ENCODE results near the gene RPS21. TPM values are rescaled to one million over a fixed set of nuclear protein-coding genes. Genes with fewer than 3 reads are reported as not detected.

The RPS21 gene
- total and polyA plus RNA-seq, 2 of the 4 experiments (the other 2 are of a cell fraction) = 2,710 to 4,298 TPM

GRCh38 chr20:62433658-62434497, 47.0 kb downstream of the RPS21 start (continued):
- no peak for TF ChIP-seq POLR2A (IDR thresholded peaks at IDR 0.05; ENCODE audit: low read depth, low read length)

GRCh38 chr20:62436692-62437091, 49.8 kb downstream of the RPS21 start:
- Histone ChIP-seq H2AK5ac (ENCODE audit: low read depth, low read length) (no peak overlapping the region), H2BK5ac (ENCODE audit: low read depth, low read length, poor library complexity, severe bottlenecking) (no peak overlapping the region), H2AK9ac (replicated peaks; ENCODE audit: low read depth, low read length, poor library complexity) (no peak overlapping the region), H2BK20ac (ENCODE audit: low read depth, low read length) (no peak overlapping the region; the same call in 1 of the 2 replicates), H3K18ac (ENCODE audit: low read depth, low read length) (no peak overlapping the region), H4K91ac (ENCODE audit: insufficient read depth, low read depth, low read length) (no peak overlapping the region), H3K4ac (ENCODE audit: low read depth, low read length) (no peak overlapping the region), H4K5ac (ENCODE audit: low read depth, low read length) (no peak overlapping the region), H3K56ac (ENCODE audit: extremely low read depth, insufficient read depth, low read length) (no peak overlapping the region), H4K8ac (ENCODE audit: low read depth in 2 of 2, low read length in 2 of 2) (no peak overlapping the region), H3K79me1 (ENCODE audit: low read depth in 1 of 2, low read length in 2 of 2) (no peaks in the 10 kb centered on the region), H3K27ac (ENCODE audit: insufficient read depth, low read length) (no peak overlapping the region), H3K4me3 (ENCODE audit: insufficient read depth, low read depth, low read length) (no peak overlapping the region), H3K4me2 (ENCODE audit: low read depth, low read length) (no peak overlapping the region), H3K14ac (replicated peaks; ENCODE audit: low read depth, low read length) (no peak overlapping the region), H3K23ac (ENCODE audit: low read depth, low read length) (no peak overlapping the region), H2BK120ac (ENCODE audit: low read depth, low read length) (0 out of 2 replicates have a peak overlapping the region, but pooled peaks have one; percentile 32), H2BK15ac (ENCODE audit: low read depth, low read length) (no peak overlapping the region), H3K36me3 (ENCODE audit: control insufficient read depth, insufficient read depth, low read length) (no peaks in the 10 kb centered on the region), H3K9me3 (ENCODE audit: control insufficient read depth, insufficient read depth, low read length) (peaks cover 7% of the 10 kb centered on the region), H3K9me1 (ENCODE audit: insufficient read depth, low read length) (no peaks in the 10 kb centered on the region; the same call in 1 of the 2 replicates), H3K9ac (ENCODE audit: low read depth, low read length) (no peak overlapping the region), H3K4me1 (ENCODE audit: control insufficient read depth, insufficient read depth, low read length) (peaks cover 8% of the 10 kb centered on the region; the same call in 1 of the 2 replicates), H3K27me3 (ENCODE audit: control insufficient read depth, insufficient read depth, low read length) (peaks cover 80% of the 10 kb centered on the region), H2AFZ (replicated peaks; ENCODE audit: low read length, poor library complexity) (no peak overlapping the region), H4K20me1 (ENCODE audit: insufficient read depth, low read length) (no peaks in the 10 kb centered on the region)
- ChIA-PET POLR2A (ENCODE audit: unreplicated experiment) (no interaction called here), CTCF (no interaction called here)
- DNase-seq = no peak
- dilution Hi-C loops (cut with HindIII; ENCODE audit: low sequenced_read_pairs, unreplicated experiment) = no loop called here
- 79% methylated on average over 3 of the region's 3 CpGs; no CpG with 5 or more reads in 1 of the 2 experiments for WGBS, 2 experiments (ENCODE audit: extremely low coverage in 2 of 2, insufficient read length in 1 of 2)
- in situ Hi-C loops (cut with MboI; ENCODE audit: low sequenced_read_pairs) = no loop called here
- intact Hi-C loops (cut with micrococcal nuclease) = no loop called here
- no peak for ATAC-seq (ENCODE audit: low read depth)
- TF ChIP-seq NFE2L2 (IDR thresholded peaks at IDR 0.05; ENCODE audit: low read depth, low read length) = no peak
- TF ChIP-seq BHLHE40 (IDR thresholded peaks at IDR 0.05; ENCODE audit: low read depth, low read length) = no peak
- TF ChIP-seq POLR2A (IDR thresholded peaks at IDR 0.05; ENCODE audit: low read depth, low read length) = no peak
- no peak for TF ChIP-seq SMC3 (IDR thresholded peaks at IDR 0.05; ENCODE audit: low read depth, low read length)
- TF ChIP-seq CTCF (conservative IDR thresholded peaks at IDR 0.05; ENCODE audit: low read depth, low read length) = no peak
- no peak for TF ChIP-seq MAZ (IDR thresholded peaks at IDR 0.05; ENCODE audit: borderline replicate concordance, low read depth, low read length)
- TF ChIP-seq CHD1 (IDR thresholded peaks at IDR 0.05; ENCODE audit: low read depth, low read length) = no peak
- no peak for TF ChIP-seq CEBPB (IDR thresholded peaks at IDR 0.05; ENCODE audit: low read depth, low read length)
- TF ChIP-seq FOS (IDR thresholded peaks at IDR 0.05; ENCODE audit: low read depth, low read length) = no peak
- BruUV-seq (replicated peaks) = no TSS peak

Data from IMR-90 (cell line).